CD4-positive, alpha-beta T cell treated with Interleukin-4 for 1 hour (primary cell): Measurements from ENCODE around the gene ALCAM.
A peak's percentile ranks its signal among the peaks of the same experiment; 100 is the strongest.

Source experiments
- DNase-seq, 2 donors: peaks; one replicate each; pipeline ENCODE4 v3.0.0-alpha.2; 2020 to 2022

Gene ALCAM

DNA sequence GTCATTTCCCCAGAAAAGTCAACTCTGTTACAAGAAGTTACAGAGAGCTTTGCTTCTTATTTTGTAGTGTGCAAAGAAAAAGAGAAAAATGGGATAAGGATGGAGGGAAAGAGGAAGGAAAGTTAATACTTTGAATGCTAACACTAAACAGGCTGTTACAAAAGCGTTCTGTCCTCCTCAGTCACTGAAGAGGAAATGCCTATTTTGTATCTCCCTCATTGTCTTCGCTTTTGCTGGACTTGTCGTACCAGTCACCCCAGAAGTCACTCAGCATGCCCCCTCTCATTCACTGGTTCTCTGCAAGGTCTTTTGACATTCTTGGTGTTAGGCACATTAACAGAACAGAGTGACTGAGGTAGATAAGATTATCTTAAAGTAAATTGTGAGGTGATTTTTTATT lies 129.6 kb downstream of the ALCAM start:
- DNase-seq = no peak

GRCh38 chr3:105497386-105497785 lies 130.7 kb downstream of the ALCAM start:
- DNase-seq = no peak

GRCh38 chr3:105499961-105500360 lies 133.3 kb downstream of the ALCAM start:
- no peak for DNase-seq

DNA sequence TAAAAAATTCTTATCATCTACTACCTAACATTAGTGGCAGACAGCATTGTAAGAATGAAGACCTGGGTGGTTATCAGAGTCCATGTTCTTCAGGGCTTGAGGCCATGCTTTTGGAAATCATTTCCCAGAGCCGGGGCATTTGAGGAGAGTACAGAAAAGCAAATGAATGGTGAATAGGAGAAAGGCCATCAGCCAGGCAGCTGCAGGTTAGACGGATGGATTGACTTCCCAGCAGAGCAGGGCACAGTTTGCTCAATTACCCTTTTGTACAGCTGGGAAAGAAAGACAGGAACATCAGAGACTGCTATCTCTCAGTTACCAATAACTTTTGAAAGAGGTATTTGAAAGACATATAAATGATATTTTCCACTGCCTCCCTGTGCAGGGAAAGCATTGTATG lies 135.6 kb downstream of the ALCAM start:
- no peak for DNase-seq

DNA sequence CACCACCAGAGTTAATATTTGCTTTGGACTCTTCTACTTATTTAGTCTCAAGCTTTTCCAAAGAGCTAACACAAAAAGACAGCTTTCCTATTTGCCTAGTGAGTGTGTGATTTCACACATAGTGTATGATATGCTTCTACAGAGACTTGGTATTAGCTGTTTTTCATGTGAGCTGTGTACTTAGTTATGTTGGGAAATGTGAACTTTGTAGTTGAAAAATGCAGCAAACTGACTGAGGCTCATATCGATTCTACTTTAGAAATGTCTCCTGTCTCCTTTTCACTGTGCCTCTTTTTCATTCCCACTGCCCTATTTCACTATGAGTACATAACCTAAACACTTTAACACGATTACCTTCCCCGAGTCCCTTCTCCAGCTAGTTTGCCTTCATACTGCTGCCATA lies 136.5 kb downstream of the ALCAM start:
- DNase-seq = no peak

GRCh38 chr3:105504440-105504951 lies 137.8 kb downstream of the ALCAM start:
- DNase-seq = no peak

DNA sequence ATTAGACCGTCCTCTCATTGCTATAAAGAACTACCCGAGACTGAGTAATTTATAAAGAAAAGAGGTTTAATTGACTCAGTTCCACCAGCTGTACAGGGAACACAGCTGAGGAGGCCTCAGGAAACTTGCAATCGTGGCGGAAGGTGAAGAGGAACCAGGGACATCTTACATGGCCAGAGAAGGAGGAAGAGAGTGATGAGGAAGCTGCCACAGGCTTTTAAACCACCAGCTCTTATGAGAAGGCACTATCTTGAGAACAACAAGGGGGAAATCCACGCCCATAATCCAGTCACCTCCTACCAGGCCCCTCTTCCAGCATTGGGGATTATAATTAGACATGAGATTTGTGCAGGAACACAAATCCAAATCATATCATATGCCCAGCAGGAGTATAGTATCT lies 138.5 kb downstream of the ALCAM start:
- peak in 1 of 2 donors; percentile 22 for DNase-seq

- no peak for DNase-seq
Observed at GRCh38 chr3:105511031-105511430, 144.3 kb downstream of the ALCAM start.

- no peak for DNase-seq
Observed at GRCh38 chr3:105512061-105512460, 145.4 kb downstream of the ALCAM start.

DNA sequence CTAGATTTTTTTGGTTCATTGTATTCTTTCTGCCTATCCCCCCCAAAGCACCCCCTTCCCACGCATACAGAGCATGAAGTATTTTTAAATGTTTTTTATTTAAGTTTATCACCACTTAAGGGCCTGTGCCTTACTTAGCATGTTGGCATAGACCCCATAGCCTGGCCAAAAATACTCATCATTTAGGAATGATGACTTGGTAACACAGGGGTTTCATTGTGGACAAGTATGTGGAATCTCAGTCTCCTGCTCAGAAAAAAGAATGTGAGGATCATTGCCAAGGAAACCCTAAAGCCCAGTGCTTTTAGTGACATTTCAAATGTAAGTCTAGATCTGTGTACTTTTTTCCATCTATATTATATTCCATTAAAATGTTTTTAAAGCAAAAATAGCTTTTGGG lies 146.3 kb downstream of the ALCAM start:
- DNase-seq = no peak

- DNase-seq = no peak
Observed at GRCh38 chr3:105513886-105514285, 147.2 kb downstream of the ALCAM start.

DNA sequence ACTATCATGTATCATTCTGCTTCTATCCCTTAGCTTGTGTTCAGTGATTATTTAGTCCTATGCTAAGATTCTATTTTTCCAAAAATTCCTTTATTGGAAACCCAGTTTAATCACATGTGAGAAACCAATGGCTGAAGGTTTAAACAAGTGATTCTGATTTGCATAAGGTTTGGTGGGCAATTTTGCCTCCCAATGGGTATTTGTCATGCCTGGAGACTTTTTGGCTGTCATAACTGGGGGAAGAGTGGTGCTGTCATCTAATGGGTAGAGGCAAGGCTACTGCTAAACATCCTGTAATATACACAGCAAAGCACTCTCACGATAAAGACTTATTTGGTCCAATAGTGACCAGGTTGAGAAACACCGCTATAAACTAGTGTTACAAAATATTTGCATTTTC lies 148.7 kb downstream of the ALCAM start:
- no peak for DNase-seq

DNA sequence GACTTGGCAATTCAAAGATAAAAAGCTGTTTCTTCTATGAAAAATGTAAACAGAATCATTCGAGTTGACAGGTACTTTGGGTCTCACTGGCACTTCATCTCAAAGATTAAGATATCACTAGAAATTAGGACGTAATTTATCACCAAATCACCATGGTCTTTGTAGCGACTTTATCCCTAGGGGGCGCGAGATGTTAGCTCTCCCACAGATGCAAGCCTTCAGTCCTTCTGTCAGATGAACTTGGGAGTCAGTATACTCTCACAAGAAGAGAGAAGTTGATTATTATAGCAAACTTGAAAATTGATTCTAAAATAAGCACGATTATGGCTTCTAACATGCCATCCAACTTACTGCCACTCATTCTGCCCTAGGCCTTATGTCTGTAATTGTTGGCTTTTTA lies 150.3 kb downstream of the ALCAM start:
- no peak for DNase-seq

DNA sequence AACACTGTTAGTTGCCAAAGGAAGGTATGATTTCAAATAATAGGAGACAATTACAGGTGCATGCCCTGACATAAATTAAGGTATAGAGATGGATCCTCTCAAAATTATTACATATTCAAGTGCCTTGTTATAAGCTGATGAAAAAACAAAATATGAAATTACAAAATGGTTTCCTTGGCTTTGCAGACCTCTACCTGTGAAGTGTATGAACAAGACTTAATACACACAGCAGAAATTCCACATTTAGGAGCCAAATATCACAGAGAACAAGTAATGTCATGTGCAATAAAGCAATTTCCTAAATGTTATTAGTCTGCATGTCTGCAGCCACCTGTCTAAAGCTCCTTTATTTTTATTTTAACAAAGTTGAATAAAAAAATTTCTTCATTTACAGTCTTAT lies 151.5 kb downstream of the ALCAM start:
- no peak for DNase-seq

DNA sequence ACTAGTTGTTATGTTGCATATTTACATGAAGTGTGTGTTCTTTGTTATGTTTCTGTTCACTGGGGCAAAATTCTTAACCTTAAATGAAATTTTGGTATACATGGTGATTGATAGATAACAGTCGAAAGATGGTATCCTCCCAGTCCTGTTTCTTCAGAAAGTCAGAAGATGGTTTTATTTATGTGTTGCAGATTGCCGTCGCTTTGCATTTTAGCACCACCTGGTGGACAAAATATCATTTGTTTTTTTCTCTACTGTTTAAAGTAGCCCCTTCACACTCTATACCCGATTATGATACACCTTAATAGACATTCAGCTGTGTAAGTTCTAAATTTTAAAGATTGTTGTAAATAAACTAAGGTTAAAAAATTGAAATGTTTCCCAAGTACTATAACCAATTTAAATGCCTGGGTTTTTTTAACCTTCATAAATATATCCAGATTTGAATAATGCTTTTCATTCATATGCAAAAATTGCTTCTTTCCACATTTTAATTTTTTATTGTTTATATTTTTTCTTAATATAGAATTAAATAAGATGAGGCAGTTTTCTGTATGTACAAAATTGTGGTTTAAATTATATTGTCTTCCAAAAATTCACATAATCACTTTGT lies 152.2 kb downstream of the ALCAM start:
- DNase-seq = peak; percentile 15 to 69

DNA sequence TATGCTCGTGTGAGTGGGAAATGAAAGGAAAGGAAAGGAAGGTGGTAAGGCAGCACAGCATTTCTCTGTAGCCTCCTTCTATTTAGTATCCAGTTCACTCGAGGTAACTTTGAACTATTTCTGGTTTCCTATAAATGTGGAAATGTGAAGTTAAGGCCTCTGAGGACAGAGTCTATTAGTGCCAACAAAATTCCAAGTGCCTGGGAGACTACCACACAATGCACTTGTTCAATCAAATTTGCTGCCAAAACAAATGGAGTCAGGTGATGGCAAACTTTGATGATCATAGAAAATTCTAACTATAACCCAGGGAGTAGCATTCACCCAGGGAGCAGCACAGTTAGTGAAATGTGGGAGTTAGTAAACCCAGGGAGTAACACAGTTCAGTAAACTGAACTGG lies 155.1 kb downstream of the ALCAM start:
- DNase-seq = no peak

- DNase-seq = no peak
Observed at GRCh38 chr3:105523501-105523900, 156.8 kb downstream of the ALCAM start.

DNA sequence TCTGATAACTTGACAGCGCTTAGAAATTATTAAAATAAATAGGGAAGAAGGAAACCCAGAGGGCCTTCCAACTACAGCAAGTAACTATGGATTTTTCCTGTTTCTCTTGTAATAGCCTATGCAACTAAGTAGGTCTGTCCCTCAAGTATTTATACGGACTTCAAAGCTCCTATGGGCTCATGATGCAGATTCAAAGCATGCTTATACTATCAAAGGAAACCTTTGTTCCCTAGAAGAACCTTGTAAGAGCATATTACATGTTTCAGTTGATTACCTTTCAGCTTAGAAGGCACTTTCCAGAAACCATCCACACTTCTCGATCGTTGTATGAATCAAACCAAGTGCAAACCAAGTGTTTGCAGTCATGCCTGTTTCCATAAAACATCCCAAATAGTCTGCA lies 158.8 kb downstream of the ALCAM start:
- no peak for DNase-seq

DNA sequence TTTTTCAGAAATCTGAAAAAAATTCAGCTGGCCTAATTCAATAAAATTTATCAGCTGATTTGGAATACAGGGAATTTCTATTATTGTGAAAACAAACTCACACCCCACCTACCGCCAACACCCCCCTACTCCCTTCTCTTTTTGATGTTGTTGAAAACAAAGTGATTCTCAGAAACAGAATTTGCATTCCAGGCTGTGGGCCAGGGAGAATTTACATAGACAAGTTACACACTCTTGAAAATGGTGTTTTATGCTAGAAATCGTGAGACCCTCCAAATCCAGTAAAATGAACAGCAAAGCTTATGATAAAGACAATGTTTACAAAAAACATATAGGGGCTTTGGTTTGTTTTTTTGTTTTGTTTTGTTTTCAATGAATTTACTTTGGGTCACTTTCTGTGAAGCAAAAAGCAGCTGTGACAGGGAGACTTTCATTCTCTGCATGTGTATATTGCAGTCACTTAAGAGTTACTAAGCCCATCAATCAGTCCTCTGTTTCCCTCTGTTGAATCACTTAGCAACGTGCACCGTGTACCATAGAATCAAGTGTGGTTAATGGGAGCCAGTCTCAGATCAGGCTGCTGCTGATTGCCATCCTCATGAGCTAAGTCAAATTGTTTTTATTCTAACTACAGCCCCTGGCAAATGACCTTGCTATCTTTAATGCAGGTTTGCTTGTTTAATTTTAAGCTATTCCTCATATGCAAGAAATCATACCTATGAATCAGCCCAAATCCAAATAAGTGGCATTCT lies 159.8 kb downstream of the ALCAM start:
- no peak for DNase-seq

DNA sequence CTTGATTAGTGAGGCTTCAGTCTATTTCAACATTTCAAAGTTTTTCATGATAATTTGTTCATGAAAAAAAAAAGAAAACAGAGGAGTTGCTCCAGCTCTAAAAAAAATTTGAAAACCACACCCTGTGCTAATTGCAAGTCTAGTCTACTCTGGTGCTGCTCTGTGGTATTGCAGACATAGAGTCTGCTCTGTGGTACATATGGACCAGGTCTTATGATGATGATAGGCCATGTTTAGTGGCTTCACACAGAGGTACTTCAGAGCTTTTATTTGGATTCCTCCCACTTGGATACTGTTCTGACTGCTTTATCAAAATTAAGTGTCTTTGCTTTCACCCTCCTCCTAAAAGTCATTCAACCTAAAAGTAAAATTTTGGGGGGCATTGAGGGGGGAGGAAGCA lies 160.8 kb downstream of the ALCAM start:
- no peak for DNase-seq

DNA sequence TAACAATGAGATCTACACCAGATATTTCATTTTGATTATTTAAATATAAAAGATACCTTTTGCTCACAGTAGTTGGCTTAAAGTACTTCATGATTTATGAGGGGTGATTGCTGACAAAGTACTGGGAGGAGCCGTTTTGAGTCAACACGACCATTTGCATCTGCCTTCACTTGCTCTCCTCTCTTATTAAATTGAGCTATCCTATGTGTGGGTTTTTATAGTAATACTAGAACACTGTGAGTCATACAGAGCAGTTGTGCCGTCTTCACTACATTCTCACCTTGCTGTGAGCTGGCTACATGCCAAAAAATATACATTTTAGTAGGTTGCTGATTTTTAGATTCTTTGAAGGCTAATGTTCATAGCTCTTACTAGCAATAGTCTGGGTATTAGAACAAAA lies 161.2 kb downstream of the ALCAM start:
- no peak for DNase-seq

DNA sequence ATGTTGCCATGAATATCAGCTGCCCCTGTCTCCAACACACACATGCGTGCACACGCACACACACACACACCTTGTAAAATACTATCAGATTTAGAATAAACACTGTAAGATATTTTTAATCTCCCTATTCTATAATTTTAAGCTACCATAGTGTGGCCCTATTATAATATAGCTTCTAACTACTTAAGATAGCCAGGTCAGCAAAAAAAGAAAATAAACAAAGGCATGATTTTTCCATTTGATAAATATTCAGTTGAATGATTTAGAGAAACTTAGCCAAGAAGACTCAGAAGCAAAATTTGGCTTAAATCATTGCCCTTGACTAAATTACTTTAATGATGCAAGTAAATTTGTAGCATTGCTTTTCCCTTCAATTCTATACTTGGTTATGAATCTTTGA lies 162.2 kb downstream of the ALCAM start:
- no peak for DNase-seq

DNA sequence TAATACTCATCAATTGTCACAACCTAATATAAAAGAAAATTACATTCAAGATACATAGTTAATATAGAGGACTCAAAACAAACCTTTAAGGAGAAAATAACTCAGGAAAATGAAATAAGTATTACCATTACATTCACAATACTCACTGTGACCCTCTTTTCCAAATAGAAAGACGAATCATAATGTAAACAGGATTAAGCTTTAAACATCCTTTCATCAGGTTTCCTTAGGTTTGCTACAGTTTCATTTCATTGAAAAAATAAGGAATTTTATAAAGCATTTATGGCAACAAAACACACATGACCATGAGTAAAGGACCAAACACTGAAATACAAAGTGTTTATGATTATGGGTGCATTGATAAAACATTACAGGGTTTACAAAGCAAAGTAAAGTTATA lies 162.7 kb downstream of the ALCAM start:
- DNase-seq = no peak

DNA sequence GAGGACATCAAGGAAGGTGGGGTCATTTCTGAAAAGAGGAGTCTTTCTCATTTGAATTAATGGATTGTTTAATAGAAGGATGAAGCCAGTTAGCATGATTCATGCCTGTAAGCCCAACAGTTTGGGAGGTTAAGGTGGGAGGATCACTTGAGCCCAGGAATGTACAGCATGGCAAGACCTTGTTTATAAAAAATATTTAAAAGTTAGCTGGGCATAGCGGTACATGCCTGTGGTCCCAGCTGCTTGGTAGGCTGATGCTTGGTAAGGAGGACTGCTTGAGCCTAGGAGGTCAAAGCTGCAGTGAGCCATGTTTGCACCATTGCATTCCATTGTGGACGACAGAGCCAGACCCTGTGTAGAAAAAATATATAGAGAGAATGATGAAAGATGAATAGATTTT lies 165.5 kb downstream of the ALCAM start:
- no peak for DNase-seq

DNA sequence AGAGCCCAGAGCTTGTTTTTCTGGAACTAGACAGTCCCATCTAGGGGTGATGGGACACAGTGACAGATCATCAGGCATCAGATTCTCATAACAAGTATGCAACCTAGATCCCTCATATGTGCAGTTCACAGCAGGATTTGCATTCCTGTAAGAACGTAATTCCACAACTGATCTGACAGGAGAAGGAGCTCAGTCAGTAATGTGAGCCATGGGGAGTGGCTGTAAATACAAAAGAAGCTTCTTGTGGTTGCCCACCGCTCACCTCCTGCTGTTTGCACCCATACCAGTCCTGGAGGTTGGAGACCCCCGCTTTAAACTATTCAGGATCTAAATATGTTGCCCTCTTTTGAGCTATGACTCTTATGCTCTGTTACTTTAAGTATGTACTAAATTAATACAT lies 167.3 kb downstream of the ALCAM start:
- no peak for DNase-seq
